ACC112 (cell line): Measurements from ENCODE around the gene SNAI3.
A peak's percentile ranks its signal among the peaks of the same experiment; 100 is the strongest.

Experiments used
- H2AFZ ChIP-seq: fragments of 200-600 bp; sonication (generic); one replicate; pipeline ENCODE4 v1.6.0; 2017; ENCODE audit warnings: antibody characterized with exemption, low read length; ENCODE audit not compliant: unreplicated experiment
- H3K27ac ChIP-seq: fragments of 200-600 bp; sonication (generic); 2 replicates; pipeline ENCODE4 v1.5.1; 2014; ENCODE audit warnings: low read depth, mild to moderate bottlenecking, antibody characterized with exemption, low read length, moderate library complexity
- H3K27me3 ChIP-seq: fragments of 200-600 bp; sonication (generic); 2 replicates; pipeline ENCODE4 v1.6.1; 2014; ENCODE audit warnings: mild to moderate bottlenecking, antibody characterized with exemption, low read length, moderate library complexity, mixed read lengths; ENCODE audit not compliant: insufficient read depth
- H3K36me3 ChIP-seq: fragments of 200-600 bp; sonication (generic); 2 replicates; pipeline ENCODE4 v1.6.1; 2016; ENCODE audit warnings: mild to moderate bottlenecking, antibody characterized with exemption, low read length, moderate library complexity, mixed read lengths; ENCODE audit not compliant: insufficient read depth
- H3K4me1 ChIP-seq: fragments of 200-600 bp; sonication (generic); one replicate; pipeline ENCODE4 v1.6.1; 2016; ENCODE audit warnings: low read length, mixed read lengths; ENCODE audit not compliant: insufficient read depth, unreplicated experiment, control insufficient read depth
- H3K4me3 ChIP-seq: fragments of 200-600 bp; sonication (generic); 2 replicates; pipeline ENCODE4 v1.5.1; 2014; ENCODE audit warnings: mild to moderate bottlenecking, low read depth, low read length
- H3K79me2 ChIP-seq: fragments of 200-600 bp; sonication (generic); one replicate; pipeline ENCODE4 v1.6.0; 2016; ENCODE audit warnings: low read length; ENCODE audit not compliant: control insufficient read depth, unreplicated experiment, insufficient read depth

Gene SNAI3

DNA sequence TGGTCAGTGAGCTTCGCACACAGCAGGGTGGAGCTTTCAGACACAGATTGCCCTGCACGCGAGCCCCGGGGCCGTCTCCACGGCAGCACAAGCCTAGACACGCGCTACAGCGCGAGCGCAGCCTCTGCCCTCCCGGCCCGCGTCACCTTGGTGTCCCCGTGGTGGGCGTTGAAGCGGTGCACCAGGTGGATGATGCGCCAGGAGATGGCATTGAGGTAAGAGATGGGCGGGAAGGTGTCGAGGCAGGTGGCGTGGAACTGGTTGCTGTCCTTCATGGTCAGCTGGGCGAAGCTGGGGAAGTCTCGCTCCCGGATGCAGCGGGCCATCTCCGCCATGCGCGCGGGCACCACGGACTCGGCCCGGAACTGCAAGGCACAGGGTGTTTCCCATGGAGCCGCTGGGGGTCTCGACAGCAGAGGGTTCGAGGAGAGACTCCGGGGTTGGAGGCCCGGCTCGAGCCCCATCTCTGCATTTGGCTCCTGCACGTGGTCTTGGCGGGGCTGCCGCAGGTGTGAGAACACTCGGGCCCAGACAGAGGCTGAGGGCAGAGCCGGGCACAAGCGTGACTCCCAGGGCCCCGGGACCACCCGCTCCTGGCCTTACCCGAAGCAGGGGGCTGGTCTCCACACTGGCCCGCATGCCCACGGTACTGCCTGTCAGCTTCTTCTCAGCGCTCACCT, 31.1 kb downstream of the SNAI3 start:
- Histone ChIP-seq H3K4me1 (peaks cover 6% of the 10 kb centered on the region), H3K27ac (no peak overlapping the region), H2AFZ (no peak overlapping the region), H3K36me3 (no peaks in the 10 kb centered on the region), H3K27me3 (no peaks in the 10 kb centered on the region), H3K4me3 (no peak overlapping the region), H3K79me2 (peaks cover 4% of the 10 kb centered on the region)

- H3K4me3 ChIP-seq, result no peak overlapping the region
- no peaks in the 10 kb centered on the region for H3K36me3 ChIP-seq
- H3K4me1 ChIP-seq, result peaks cover 6% of the 10 kb centered on the region
- H3K27ac ChIP-seq, result no peak overlapping the region
- peaks cover 11% of the 10 kb centered on the region for H3K79me2 ChIP-seq
- no peaks in the 10 kb centered on the region for H3K27me3 ChIP-seq
- H2AFZ ChIP-seq, result no peak overlapping the region
Observed at GRCh38 chr16:88654363-88655052, 31.8 kb downstream of the SNAI3 start.

- Histone ChIP-seq H3K27ac (no peak overlapping the region), H3K27me3 (no peaks in the 10 kb centered on the region), H2AFZ (no peak overlapping the region), H3K79me2 (peaks cover 16% of the 10 kb centered on the region), H3K36me3 (no peaks in the 10 kb centered on the region), H3K4me1 (peaks cover 6% of the 10 kb centered on the region), H3K4me3 (no peak overlapping the region)
Observed at GRCh38 chr16:88653596-88654362, 32.5 kb downstream of the SNAI3 start.

GRCh38 chr16:88653101-88653500, 33.2 kb downstream of the SNAI3 start:
- Histone ChIP-seq H3K36me3 (no peaks in the 10 kb centered on the region), H3K79me2 (peaks cover 16% of the 10 kb centered on the region), H3K27me3 (no peaks in the 10 kb centered on the region), H3K4me3 (no peak overlapping the region), H2AFZ (no peak overlapping the region), H3K27ac (no peak overlapping the region), H3K4me1 (peaks cover 6% of the 10 kb centered on the region)

DNA sequence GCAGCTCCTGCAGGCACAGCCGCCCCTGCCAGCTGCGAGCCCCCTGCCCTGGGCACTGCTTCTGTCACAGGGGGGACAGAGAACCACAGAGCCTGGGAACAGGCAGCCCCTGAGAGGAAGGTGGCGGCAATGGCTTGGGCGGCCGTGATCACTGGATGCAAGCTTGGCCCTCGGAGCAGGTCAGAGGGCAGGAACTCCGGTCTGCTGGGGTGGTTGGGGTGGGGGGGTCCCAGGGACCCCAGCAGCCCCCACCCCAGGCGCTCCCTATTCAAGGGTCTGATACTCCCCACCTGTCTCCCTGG, 33.6 kb downstream of the SNAI3 start:
- Histone ChIP-seq H3K79me2 (peaks cover 16% of the 10 kb centered on the region), H3K36me3 (no peaks in the 10 kb centered on the region), H3K27me3 (no peaks in the 10 kb centered on the region), H3K4me3 (no peak overlapping the region), H3K4me1 (peaks cover 6% of the 10 kb centered on the region), H3K27ac (no peak overlapping the region), H2AFZ (no peak overlapping the region)

GRCh38 chr16:88651989-88652761, 34.1 kb downstream of the SNAI3 start:
- Histone ChIP-seq H3K79me2 (peaks cover 16% of the 10 kb centered on the region), H3K4me3 (no peak overlapping the region), H3K4me1 (peaks cover 6% of the 10 kb centered on the region), H3K36me3 (no peaks in the 10 kb centered on the region), H2AFZ (no peak overlapping the region), H3K27me3 (no peaks in the 10 kb centered on the region), H3K27ac (no peak overlapping the region)

DNA sequence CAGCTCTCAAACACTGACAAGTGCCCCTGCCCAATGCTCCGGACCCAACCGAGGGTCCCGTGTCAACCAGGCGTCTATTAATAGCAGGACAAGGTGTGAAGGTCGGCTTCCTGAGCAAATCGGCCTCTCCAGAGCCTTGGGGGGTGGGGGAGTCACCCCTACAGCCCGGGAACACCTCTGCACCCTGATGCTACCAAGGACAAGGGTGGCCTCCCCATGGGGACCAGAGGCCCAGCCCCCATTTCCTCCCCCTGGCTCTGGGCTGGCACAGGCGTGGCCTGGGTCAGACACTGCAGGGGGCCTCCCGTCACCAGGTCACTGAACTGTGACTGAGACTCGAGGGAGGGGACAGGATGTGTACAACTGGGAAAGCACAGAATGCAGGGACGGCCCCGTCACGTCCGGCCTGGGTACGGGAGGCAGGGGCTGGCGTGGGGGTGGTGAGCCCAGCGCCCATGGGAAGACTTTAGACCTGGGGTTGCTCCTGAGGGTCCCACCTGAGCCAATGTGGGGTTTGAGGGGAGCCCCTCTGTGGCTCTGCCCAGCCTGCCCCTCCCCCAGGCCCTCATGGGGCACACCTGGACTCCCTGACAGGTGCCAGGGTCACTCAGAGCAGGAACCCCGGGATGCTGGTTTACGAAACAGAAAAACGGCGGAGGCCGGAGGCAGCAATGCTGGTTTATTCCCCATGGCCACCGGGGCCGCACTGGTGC, 34.9 kb downstream of the SNAI3 start:
- peak overlapping the region; percentile 100 for H3K4me3 ChIP-seq
- H3K79me2 ChIP-seq, result peaks cover 16% of the 10 kb centered on the region
- no peak overlapping the region for H2AFZ ChIP-seq
- H3K4me1 ChIP-seq, result peaks cover 6% of the 10 kb centered on the region
- no peaks in the 10 kb centered on the region for H3K27me3 ChIP-seq
- no peak overlapping the region for H3K27ac ChIP-seq
- no peaks in the 10 kb centered on the region for H3K36me3 ChIP-seq

DNA sequence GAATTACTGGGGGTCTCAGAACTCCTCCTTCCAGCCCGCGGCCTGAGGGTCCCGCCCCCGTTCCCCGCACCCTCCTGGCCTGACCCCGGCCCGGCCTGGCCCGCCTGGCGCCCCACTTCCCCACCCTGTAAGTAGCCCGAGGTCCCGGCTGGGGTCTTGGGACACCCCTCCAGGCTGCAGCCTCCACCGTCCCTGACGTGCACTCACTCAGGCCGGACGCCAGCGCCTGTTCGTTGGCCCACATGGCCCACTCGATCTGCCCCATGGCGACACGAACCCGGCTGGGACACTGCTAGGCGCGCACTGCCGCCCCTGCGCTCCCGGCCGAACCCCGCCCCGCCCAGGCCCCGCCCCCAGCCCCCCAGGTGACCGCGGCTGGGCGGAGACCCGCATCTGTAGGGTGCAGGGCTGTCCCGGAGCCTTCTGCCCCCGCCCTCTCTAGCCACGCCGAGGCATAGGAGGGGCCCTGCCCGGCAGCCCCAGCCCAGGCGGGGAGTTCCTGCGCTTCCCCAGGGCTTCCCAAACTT, 35.5 kb downstream of the SNAI3 start, which contains the start of gene CYBA:
Gene CYBA (minus strand): TSS at position 305 of the 527 bp plus-strand sequence. CDS start 40 bp downstream, at position 265.
- H2AFZ ChIP-seq, result peak within 1 kb of the TSS; percentile 83
- H3K4me3 ChIP-seq, result peak within 1 kb of the TSS; percentile 100
- no peak within 1 kb of the TSS for H3K27ac ChIP-seq

GRCh38 chr16:88649924-88650748, 36.2 kb downstream of the SNAI3 start:
- peak overlapping the region; percentile 100 for H3K4me3 ChIP-seq
- H3K36me3 ChIP-seq, result no peaks in the 10 kb centered on the region
- H3K4me1 ChIP-seq, result peaks cover 6% of the 10 kb centered on the region
- H2AFZ ChIP-seq, result peak overlapping the region; percentile 83
- no peaks in the 10 kb centered on the region for H3K27me3 ChIP-seq
- H3K79me2 ChIP-seq, result peaks cover 16% of the 10 kb centered on the region
- H3K27ac ChIP-seq, result no peak overlapping the region

More for the DNA sequence above, 35.5 kb downstream of the SNAI3 start, which contains the start of gene CYBA:
- Histone ChIP-seq H3K79me2 (peaks cover 16% of the 10 kb centered on the region), H3K27me3 (no peaks in the 10 kb centered on the region), H3K4me1 (peaks cover 6% of the 10 kb centered on the region), H3K36me3 (no peaks in the 10 kb centered on the region)
